DOHH2 (cell line): ENCODE measurements around the gene NKAIN2.

Experiments used
- H3F3A ChIP-seq: fragments of 200-600 bp; sonication (generic), shearing (Covaris generic); 2 replicates; pipeline ENCODE4 v1.6.0; 2016; ENCODE audit warnings: antibody characterized with exemption, mild to moderate bottlenecking; ENCODE audit not compliant: control insufficient read depth, insufficient read depth
- H3K27ac ChIP-seq: fragments of 200-600 bp; sonication (generic); 2 replicates; pipeline ENCODE4 v1.5.1; 2014; ENCODE audit warnings: low read depth, mild to moderate bottlenecking, low read length, moderate library complexity
- H3K27me3 ChIP-seq: fragments of 200-600 bp; sonication (generic); 2 replicates; pipeline ENCODE4 v1.6.1; 2014; ENCODE audit warnings: mild to moderate bottlenecking, low read length, mixed read lengths; ENCODE audit not compliant: control insufficient read depth
- H3K36me3 ChIP-seq: fragments of 200-600 bp; sonication (generic); 2 replicates; pipeline ENCODE4 v1.6.1; 2014; ENCODE audit warnings: mild to moderate bottlenecking, low read length, moderate library complexity, mixed read lengths; ENCODE audit not compliant: control insufficient read depth
- H3K4me1 ChIP-seq: fragments of 200-600 bp; sonication (generic); 2 replicates; pipeline ENCODE4 v1.6.1; 2014; ENCODE audit warnings: mild to moderate bottlenecking, low read length, mixed read lengths; ENCODE audit not compliant: control insufficient read depth
- H3K4me2 ChIP-seq: fragments of 200-600 bp; sonication (generic); 2 replicates; pipeline ENCODE4 v1.6.0; 2014; ENCODE audit warnings: mild to moderate bottlenecking, low read length, moderate library complexity
- H3K4me3 ChIP-seq: fragments of 200-600 bp; sonication (generic); 2 replicates; pipeline ENCODE4 v1.5.1; 2014; ENCODE audit warnings: mild to moderate bottlenecking, low read length, mixed read lengths
- H3K79me2 ChIP-seq: fragments of 200-600 bp; sonication (generic); 2 replicates; pipeline ENCODE4 v1.6.1; 2014; ENCODE audit warnings: mild to moderate bottlenecking, low read length, mixed read lengths; ENCODE audit not compliant: control insufficient read depth
- H3K9me2 ChIP-seq: fragments of 200-600 bp; sonication (generic); replicated peaks from 2 replicates; pipeline ENCODE4 v1.6.1; 2014; ENCODE audit warnings: mild to moderate bottlenecking, low read length, mixed read lengths; ENCODE audit not compliant: control insufficient read depth
- H3K9me3 ChIP-seq: fragments of 200-600 bp; sonication (generic); 2 replicates; pipeline ENCODE4 v1.6.1; 2014; ENCODE audit warnings: antibody characterized with exemption, low read length, mixed read lengths; ENCODE audit not compliant: control insufficient read depth, insufficient read depth
- H4K20me1 ChIP-seq: fragments of 200-600 bp; sonication (generic); 2 replicates; pipeline ENCODE4 v1.6.0; 2014; ENCODE audit warnings: low read depth, mild to moderate bottlenecking, antibody characterized with exemption, low read length, moderate library complexity; ENCODE audit not compliant: control insufficient read depth, insufficient read depth
- CTCF ChIP-seq: fragments of 200-600 bp; sonication (generic); IDR thresholded peaks from one replicate; pipeline ENCODE4 v1.5.1; 2014; ENCODE audit warnings: antibody characterized with exemption, mild to moderate bottlenecking, low read depth, low read length; ENCODE audit not compliant: poor library complexity, severe bottlenecking
- EZH2phosphoT487 ChIP-seq: fragments of 200-600 bp; sonication (generic); IDR thresholded peaks from 2 replicates; pipeline ENCODE4 v1.6.1; 2017; ENCODE audit warnings: borderline replicate concordance, mild to moderate bottlenecking, antibody characterized with exemption, low read length, moderate library complexity, mixed read lengths

Gene NKAIN2

GRCh38 chr6:124433387-124434160 is 629.9 kb downstream of the NKAIN2 start:
- H3K9me2 ChIP-seq = no peaks in the 10 kb centered on the region
- TF ChIP-seq EZH2phosphoT487 (no peak), CTCF (no peak)
- H3F3A ChIP-seq = no peaks in the 10 kb centered on the region
- H3K36me3 ChIP-seq = no peaks in the 10 kb centered on the region
- H3K27ac ChIP-seq = no peak overlapping the region
- no peaks in the 10 kb centered on the region for H3K4me1 ChIP-seq
- H3K79me2 ChIP-seq = no peaks in the 10 kb centered on the region
- no peak overlapping the region for H3K4me3 ChIP-seq
- no peaks in the 10 kb centered on the region for H3K27me3 ChIP-seq
- H3K4me2 ChIP-seq = no peak overlapping the region
- H4K20me1 ChIP-seq = no peaks in the 10 kb centered on the region
- no peaks in the 10 kb centered on the region for H3K9me3 ChIP-seq

DNA sequence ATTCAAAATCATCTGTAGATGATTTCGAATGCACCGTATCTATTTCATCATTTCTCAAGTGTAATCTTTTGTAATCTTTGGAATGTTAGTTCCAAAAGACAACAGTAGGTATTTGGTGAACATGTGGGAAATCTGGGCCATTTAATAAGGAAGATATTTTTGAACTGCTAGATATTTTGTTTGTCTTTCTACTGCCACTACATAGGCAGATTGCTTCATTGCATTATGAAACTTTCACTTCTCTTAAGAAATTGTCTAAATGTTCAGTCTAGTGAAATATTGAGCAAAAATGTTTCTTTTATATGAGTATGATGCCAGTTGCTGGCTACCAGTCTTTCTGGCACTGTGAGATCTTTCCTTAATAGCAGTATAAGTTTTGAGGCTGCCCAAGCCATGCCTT is 630.8 kb downstream of the NKAIN2 start:
- Histone ChIP-seq H3K4me1 (no peaks in the 10 kb centered on the region), H4K20me1 (no peaks in the 10 kb centered on the region), H3K4me3 (no peak overlapping the region), H3K4me2 (no peak overlapping the region), H3K79me2 (no peaks in the 10 kb centered on the region), H3K9me2 (no peaks in the 10 kb centered on the region), H3K9me3 (no peaks in the 10 kb centered on the region), H3K27me3 (no peaks in the 10 kb centered on the region), H3K36me3 (no peaks in the 10 kb centered on the region), H3F3A (no peaks in the 10 kb centered on the region), H3K27ac (no peak overlapping the region)
- no peak for TF ChIP-seq CTCF
- no peak for TF ChIP-seq EZH2phosphoT487

DNA sequence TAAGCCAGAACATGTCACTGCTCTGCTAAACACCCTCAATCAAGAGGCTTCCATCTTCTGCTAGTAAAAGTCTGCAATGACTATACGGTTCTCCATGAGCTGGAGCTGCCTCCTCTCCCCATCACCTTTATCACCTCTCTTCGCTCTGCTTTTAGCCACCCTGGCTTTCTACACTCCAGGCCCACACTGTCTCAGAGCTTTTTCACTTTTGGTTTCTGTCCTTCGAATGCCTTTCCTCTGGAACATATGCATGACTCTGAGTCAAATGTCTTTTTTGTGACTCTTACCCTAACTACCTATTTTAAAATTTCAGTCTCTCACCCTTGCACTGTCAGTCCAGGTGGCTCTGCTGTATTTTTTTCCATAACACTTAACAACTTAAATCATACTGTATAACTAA is 633.1 kb downstream of the NKAIN2 start:
- H3K4me3 ChIP-seq = no peak overlapping the region
- no peaks in the 10 kb centered on the region for H3K9me3 ChIP-seq
- no peaks in the 10 kb centered on the region for H3K4me1 ChIP-seq
- H3F3A ChIP-seq = no peaks in the 10 kb centered on the region
- no peaks in the 10 kb centered on the region for H3K79me2 ChIP-seq
- TF ChIP-seq EZH2phosphoT487 = no peak
- no peak for TF ChIP-seq CTCF
- H3K9me2 ChIP-seq = no peaks in the 10 kb centered on the region
- H4K20me1 ChIP-seq = no peaks in the 10 kb centered on the region
- no peaks in the 10 kb centered on the region for H3K27me3 ChIP-seq
- no peak overlapping the region for H3K27ac ChIP-seq
- H3K36me3 ChIP-seq = no peaks in the 10 kb centered on the region
- no peak overlapping the region for H3K4me2 ChIP-seq
